ENCODE results near the gene HDGF.

HDGF gene

DNA sequence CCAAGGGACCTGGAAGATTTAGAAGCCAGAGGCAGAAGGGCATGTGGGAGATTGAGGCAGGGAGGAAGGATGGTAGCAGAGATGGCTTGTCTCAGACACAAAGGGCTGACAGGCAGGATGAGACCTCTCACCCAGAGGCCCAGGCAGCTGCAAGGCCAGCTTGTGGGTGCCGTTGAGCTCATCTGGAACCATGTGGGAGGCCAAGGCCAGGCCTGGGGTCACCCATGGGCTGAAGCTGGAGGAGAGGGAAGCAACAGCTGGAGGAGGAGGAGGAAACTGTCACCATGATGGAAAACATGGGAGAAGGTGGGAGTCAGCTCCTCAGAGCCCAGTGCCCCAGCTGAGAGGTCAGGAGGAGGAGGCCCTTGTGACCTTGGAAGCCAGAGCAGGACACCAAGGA lies 52.5 kb downstream of the HDGF start:
- DNase-seq (ENCODE audit: low read depth, low spot score) = no peak

- DNase-seq (ENCODE audit: low read depth, low spot score) = no peak
Measured at GRCh38 chr1:156697481-156697880, 54.0 kb downstream of the HDGF start.

GRCh38 chr1:156696755-156697154 lies 54.7 kb downstream of the HDGF start:
- no peak for DNase-seq (ENCODE audit: low read depth, low spot score)

DNA sequence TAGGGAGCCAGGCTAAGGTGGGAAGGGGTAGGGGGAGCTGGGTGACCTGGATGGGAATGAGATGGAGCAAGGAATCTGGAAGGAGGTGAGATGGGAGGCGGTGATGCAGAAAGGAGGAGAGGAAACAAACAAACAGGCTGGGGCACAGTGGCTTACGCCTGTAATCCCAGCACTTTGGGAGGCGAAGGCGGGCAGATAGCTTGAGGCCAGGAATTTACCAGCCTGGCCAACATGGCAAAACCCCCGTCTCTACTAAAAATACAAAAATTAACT lies 56.8 kb downstream of the HDGF start:
- no peak for DNase-seq (ENCODE audit: low read depth, low spot score)

- DNase-seq (ENCODE audit: low read depth, low spot score) = no peak
Measured at GRCh38 chr1:156693848-156694689, 57.4 kb downstream of the HDGF start.

GRCh38 chr1:156692925-156693847 lies 58.3 kb downstream of the HDGF start:
- DNase-seq (ENCODE audit: low read depth, low spot score) = no peak

DNA sequence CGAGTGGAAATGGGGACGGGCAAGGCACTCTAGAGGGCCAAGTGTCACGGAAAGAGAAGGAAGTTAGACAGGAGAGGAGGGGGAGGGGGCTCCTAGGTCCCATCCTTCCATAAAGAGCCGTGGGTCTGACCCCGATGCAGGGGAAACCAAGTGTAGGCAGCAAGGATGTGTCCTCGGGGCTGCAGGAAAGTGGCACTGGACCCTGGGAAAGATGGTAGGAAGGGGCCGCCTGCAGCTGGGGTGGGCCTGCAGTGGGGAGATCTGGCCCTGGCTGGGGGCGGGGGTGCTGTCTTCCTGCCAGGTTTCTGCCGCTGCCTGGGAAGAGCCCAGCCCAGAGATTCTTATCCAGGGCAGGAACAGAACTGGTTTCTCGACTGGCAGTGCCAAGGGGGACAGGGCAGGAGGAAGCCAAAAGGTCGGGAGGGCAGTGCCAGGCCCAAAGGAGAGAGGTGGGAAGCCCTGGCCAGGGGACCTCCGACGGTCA lies 59.0 kb downstream of the HDGF start:
- DNase-seq (ENCODE audit: low read depth, low spot score) = no peak

Data from activated CD4-positive, CD25-positive, alpha-beta regulatory T cell treated with anti-CD3 and anti-CD28 coated beads, Interleukin-2, amount 50 U/mL, for 16 hours (primary cell).